Common myeloid progenitor, CD34-positive (primary cell): ENCODE results near the gene SDK1.

Experiments
- CTCF ChIA-PET: fragments of 350-600 bp; sonication (Branson Sonifier 250); formaldehyde crosslinking; loops from one replicate; lab custom pipeline; 2021; ENCODE audit warnings: antibody characterized with exemption; lab: Charles Lee
- POLR2A ChIA-PET: fragments of 350-600 bp; sonication (Branson Sonifier 250); formaldehyde crosslinking; loops from one replicate; lab custom pipeline; 2021; ENCODE audit warnings: antibody characterized with exemption; lab: Charles Lee
- DNase-seq, 3 donors: peaks; one replicate each; pipeline versions ENCODE4 v3.0.0 to v3.0.0-alpha.2; 2013
- H3K27ac ChIP-seq, 2 experiments: 1 replicate in 1 of 2; 2 replicates in 1 of 2; pipeline ENCODE4 v1.7.0; 2013; ENCODE audit warnings: inconsistent platforms in 2 of 2, low read length in 2 of 2, mild to moderate bottlenecking in 2 of 2, low read depth in 1 of 2, moderate library complexity in 1 of 2; ENCODE audit not compliant: severe bottlenecking in 2 of 2, insufficient read depth in 1 of 2, poor library complexity in 1 of 2
- H3K27me3 ChIP-seq, 5 experiments: replicated peaks in 2 of 5; 1 replicate in 3 of 5; 2 replicates in 2 of 5; pipeline versions ENCODE4 v1.6.1 to v1.7.0; 2013; ENCODE audit warnings: low read length in 4 of 5, mild to moderate bottlenecking in 2 of 5, moderate library complexity in 2 of 5, inconsistent platforms in 1 of 5; ENCODE audit not compliant: insufficient read depth in 5 of 5, control insufficient read depth in 4 of 5
- H3K36me3 ChIP-seq, 4 experiments: 1 replicate in 2 of 4; 2 replicates in 2 of 4; pipeline versions ENCODE4 v1.6.1 to v1.7.0; 2013; ENCODE audit warnings: low read length in 3 of 4, control low read depth in 1 of 4, mild to moderate bottlenecking in 1 of 4; ENCODE audit not compliant: control insufficient read depth in 4 of 4, insufficient read depth in 4 of 4
- H3K4me1 ChIP-seq, 4 experiments: 1 replicate in 3 of 4; 2 replicates in 1 of 4; pipeline versions ENCODE4 v1.6.1 to v1.7.1; 2013; ENCODE audit warnings: low read length in 3 of 4, mild to moderate bottlenecking in 3 of 4, control low read depth in 1 of 4, inconsistent platforms in 1 of 4, moderate library complexity in 1 of 4; ENCODE audit not compliant: control insufficient read depth in 4 of 4, insufficient read depth in 4 of 4; ENCODE audit errors: control extremely low read depth in 1 of 4
- H3K4me3 ChIP-seq, 7 experiments: 1 replicate in 4 of 7; 2 replicates in 3 of 7; pipeline versions ENCODE4 v1.5.1 to v1.7.0; 2013; ENCODE audit warnings: mild to moderate bottlenecking in 7 of 7, low read length in 6 of 7, moderate library complexity in 6 of 7, inconsistent platforms in 2 of 7, low read depth in 2 of 7, control low read depth in 1 of 7; ENCODE audit not compliant: insufficient read depth in 4 of 7, control insufficient read depth in 1 of 7; ENCODE audit errors: extremely low read depth in 1 of 7
- H3K9me3 ChIP-seq, 5 experiments: 1 replicate in 4 of 5; 2 replicates in 1 of 5; pipeline versions ENCODE4 v1.6.1 to v1.7.1; 2013; ENCODE audit warnings: low read length in 4 of 5, mild to moderate bottlenecking in 2 of 5, inconsistent platforms in 1 of 5, low read depth in 1 of 5, moderate library complexity in 1 of 5; ENCODE audit not compliant: control insufficient read depth in 4 of 5, insufficient read depth in 2 of 5; ENCODE audit errors: control extremely low read depth in 1 of 5
- whole genome bisulfite sequencing: methylation state at CpG from one replicate; pipeline ENCODE4 v1.1.5; 2013; ENCODE audit not compliant: insufficient coverage; 5-methylcytosine and 5-hydroxymethylcytosine counted together

The SDK1 gene

DNA sequence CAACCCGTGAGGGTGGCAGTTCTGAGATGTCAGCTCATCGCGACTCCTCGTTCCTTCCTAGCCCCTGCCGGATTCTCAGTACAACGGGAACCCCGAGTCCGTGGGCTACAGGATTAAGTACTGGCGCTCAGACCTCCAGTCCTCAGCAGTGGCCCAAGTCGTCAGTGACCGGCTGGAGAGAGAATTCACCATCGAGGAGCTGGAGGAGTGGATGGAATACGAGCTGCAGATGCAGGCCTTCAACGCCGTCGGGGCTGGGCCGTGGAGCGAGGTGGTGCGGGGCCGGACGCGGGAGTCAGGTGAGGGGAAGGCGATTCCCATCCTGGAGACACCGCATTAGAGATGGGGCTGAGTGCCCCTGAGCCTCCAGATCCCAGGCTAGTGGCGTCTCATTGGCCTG is 812.9 kb downstream of the SDK1 start:
- POLR2A ChIA-PET: no interaction called here

GRCh38 chr7:4115442-4115841 is 814.4 kb downstream of the SDK1 start:
- Histone ChIP-seq H3K9me3 (peaks cover 0 to 7% (median 2%) of the 10 kb centered on the region in 5 experiments), H3K4me3 (no peak overlapping the region), H3K4me1 (no peaks in the 10 kb centered on the region), H3K27ac (no peak overlapping the region), H3K27me3 (no peaks in the 10 kb centered on the region), H3K36me3 (no peaks in the 10 kb centered on the region)
- WGBS: 98% methylated on average over 6 of the region's 7 CpGs
- DNase-seq: no peak
- POLR2A ChIA-PET: no interaction called here
- CTCF ChIA-PET: interaction anchor here (1.4 to 1.5 kb wide), 2 partner anchors 12 to 20 kb away, joined by 3 read pairs; no protein-coding TSS in a partner anchor

More for the DNA sequence above, 812.9 kb downstream of the SDK1 start:
- Histone ChIP-seq H3K27me3 (no peaks in the 10 kb centered on the region), H3K27ac (no peak overlapping the region), H3K36me3 (no peaks in the 10 kb centered on the region), H3K9me3 (peaks cover 0 to 7% (median 1%) of the 10 kb centered on the region in 5 experiments), H3K4me3 (no peak overlapping the region), H3K4me1 (no peaks in the 10 kb centered on the region)
- DNase-seq: no peak
- CTCF ChIA-PET: interaction anchor here (1.4 kb wide), 1 partner anchor 22 kb away, joined by 3 read pairs; no protein-coding TSS in a partner anchor
- WGBS: 99% methylated on average over 25 of the region's 25 CpGs

GRCh38 chr7:4115941-4116610 is 815.0 kb downstream of the SDK1 start:
- Histone ChIP-seq H3K36me3 (no peaks in the 10 kb centered on the region), H3K4me1 (no peaks in the 10 kb centered on the region), H3K4me3 (no peak overlapping the region), H3K27ac (no peak overlapping the region), H3K9me3 (peaks cover 0 to 9% (median 4%) of the 10 kb centered on the region in 5 experiments), H3K27me3 (no peaks in the 10 kb centered on the region)
- ChIA-PET CTCF (interaction anchor here (0.5 to 1.5 kb wide), 2 partner anchors 13 to 37 kb away, joined by 3 to 4 read pairs; no protein-coding TSS in a partner anchor), POLR2A (no interaction called here)
- no peak for DNase-seq
- WGBS: 97% methylated on average over 17 of the region's 19 CpGs

- Histone ChIP-seq H3K4me1 (peaks cover 5 to 20% (median 14%) of the 10 kb centered on the region in 4 experiments), H3K4me3 (no peak overlapping the region), H3K27ac (no peak overlapping the region), H3K9me3 (peaks cover 0 to 14% (median 11%) of the 10 kb centered on the region in 5 experiments), H3K36me3 (no peaks in the 10 kb centered on the region), H3K27me3 (no peaks in the 10 kb centered on the region)
- ChIA-PET CTCF (no interaction called here), POLR2A (no interaction called here)
- no peak for DNase-seq
- WGBS: no CpG with 5 or more reads among the region's 3 CpGs
Measured at GRCh38 chr7:4119848-4120247, 818.8 kb downstream of the SDK1 start.

DNA sequence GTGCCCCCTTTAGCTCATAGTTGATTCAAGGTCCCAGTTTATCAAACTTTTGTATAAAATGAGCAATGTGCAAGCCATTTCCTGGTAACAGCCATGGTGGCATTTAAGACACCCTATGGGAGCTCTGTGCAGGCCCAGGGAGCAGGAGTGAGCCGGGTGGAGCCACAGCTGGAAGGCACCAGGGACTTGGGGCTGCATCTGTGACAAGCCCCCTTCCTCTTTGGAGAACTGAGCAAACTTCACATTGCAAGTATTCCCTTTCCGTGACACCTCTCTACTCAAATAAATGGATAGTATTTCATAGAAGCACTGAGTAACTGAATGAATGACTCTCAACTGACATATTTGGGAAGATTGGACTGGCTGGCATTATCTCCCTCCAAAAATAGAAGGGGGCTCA is 822.3 kb downstream of the SDK1 start:
- Histone ChIP-seq H3K27ac (no peak overlapping the region), H3K36me3 (no peaks in the 10 kb centered on the region), H3K4me1 (peaks cover 5 to 54% (median 25%) of the 10 kb centered on the region in 4 experiments), H3K9me3 (peaks cover 0 to 14% (median 9%) of the 10 kb centered on the region in 5 experiments), H3K4me3 (peak overlapping the region in 2 of 7 experiments; percentile 35 to 42), H3K27me3 (no peaks in the 10 kb centered on the region)
- WGBS: no CpG with 5 or more reads among the region's 2 CpGs
- peak in 2 of 3 donors; percentile 58 to 76 for DNase-seq
- ChIA-PET CTCF (interaction anchor here (1.5 to 2.7 kb wide), 3 partner anchors 13 to 20 kb away, joined by 3 to 8 read pairs (median 6); no protein-coding TSS in a partner anchor), POLR2A (no interaction called here)

DNA sequence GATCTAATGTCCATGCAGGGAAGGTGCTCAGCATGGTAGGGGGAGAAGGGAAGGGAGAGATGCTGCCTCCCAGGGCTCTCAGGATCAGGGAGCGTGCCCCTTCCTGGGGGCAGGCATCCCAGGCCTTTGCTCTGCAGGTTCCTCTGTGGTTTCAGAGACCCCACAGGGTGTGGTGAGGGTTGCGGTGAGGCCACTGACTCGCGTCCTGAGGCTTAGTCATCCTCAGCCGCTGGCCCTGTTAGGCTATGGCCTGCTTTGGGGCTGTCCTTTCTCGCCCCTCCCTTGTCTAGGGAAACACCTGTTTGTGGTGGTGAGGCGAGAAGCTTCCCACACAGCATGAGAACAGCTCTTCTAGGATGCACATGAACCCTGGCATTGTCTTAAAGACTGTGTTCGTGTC is 822.8 kb downstream of the SDK1 start:
- Histone ChIP-seq H3K4me1 (peaks cover 5 to 55% (median 25%) of the 10 kb centered on the region in 4 experiments), H3K9me3 (peaks cover 0 to 14% (median 9%) of the 10 kb centered on the region in 5 experiments), H3K27ac (peak overlapping the region in 1 of 2 experiments; percentile 45), H3K27me3 (no peaks in the 10 kb centered on the region), H3K4me3 (peak overlapping the region in 2 of 7 experiments; percentile 35 to 42), H3K36me3 (no peaks in the 10 kb centered on the region)
- ChIA-PET POLR2A (no interaction called here), CTCF (interaction anchor here (1.5 to 1.7 kb wide), 2 partner anchors 12 to 20 kb away, joined by 3 to 8 read pairs; no protein-coding TSS in a partner anchor)
- WGBS: 1% methylated on average over 7 of the region's 8 CpGs
- peak; percentile 93 to 100 (median 99) for DNase-seq
